ENCODE measurements around the gene SUSD1.
A peak's percentile ranks its signal among the peaks of the same experiment; 100 is the strongest.

SUSD1 gene

DNA sequence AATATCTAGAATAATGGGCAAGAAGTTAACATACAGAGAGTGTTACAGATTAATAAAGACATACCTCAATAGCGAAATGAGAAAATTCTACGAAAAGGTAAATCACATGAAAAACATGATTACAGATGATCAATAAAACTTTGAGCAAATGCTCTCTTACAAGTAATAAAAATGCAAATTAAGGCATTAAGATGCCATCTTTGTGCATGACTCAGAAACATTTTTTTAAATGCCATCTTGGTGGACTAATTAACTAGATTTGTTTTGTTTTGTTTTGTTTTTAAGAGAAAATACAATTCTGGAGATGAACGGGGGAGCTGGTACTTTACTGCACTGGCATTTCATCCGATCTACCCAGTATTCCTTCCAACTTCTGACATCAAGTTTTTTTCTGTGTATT lies 130.2 kb downstream of the SUSD1 start:
- no peak for DNase-seq (ENCODE audit: low read depth in 2 of 3, low spot score in 2 of 3)

- no peak for DNase-seq (ENCODE audit: low read depth in 2 of 3, low spot score in 2 of 3)
Observed at GRCh38 chr9:112044186-112044585, 130.9 kb downstream of the SUSD1 start.

DNA sequence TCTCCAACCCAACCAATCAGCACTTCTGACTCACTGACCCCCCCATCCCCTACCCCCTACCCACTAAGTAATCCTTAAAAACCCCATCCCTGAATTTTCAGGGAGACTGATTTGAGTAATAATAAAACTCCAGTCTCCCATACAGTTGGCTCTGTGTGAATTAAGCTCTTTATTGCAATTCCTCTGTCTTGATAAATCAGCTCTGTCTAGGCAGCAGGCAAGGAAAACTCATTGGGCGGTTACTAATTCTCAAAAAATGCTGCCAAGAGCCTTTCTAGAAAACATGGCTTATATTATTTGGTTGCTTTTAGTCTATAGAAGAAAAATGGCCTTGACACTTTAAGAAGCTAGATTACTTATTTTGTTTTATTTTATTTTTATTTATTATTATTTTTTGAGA lies 131.7 kb downstream of the SUSD1 start:
- no peak for DNase-seq (ENCODE audit: low read depth in 2 of 3, low spot score in 2 of 3)

DNA sequence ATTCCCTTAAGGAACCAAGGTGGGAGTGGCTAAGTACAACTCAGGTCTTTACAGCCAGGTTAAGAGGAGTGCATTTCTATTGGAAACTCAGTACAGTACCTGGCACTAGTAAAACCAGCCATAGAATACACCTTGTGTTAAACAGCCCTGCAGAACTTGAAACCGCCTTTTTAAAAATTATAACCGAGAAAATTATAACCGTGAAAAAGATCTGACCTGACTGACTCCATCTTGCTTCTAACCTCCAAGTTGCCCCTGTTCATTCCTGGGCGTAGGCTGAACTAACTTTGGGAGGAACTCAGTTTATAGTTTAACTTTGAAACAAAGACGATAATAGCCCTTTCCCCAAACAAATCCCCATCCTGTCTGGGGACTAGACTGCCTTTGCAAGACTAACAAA lies 132.3 kb downstream of the SUSD1 start:
- DNase-seq (ENCODE audit: low read depth in 2 of 3, low spot score in 2 of 3) = no peak

GRCh38 chr9:112042244-112042638 lies 132.9 kb downstream of the SUSD1 start:
- no peak for DNase-seq (ENCODE audit: low read depth in 2 of 3, low spot score in 2 of 3)

DNA sequence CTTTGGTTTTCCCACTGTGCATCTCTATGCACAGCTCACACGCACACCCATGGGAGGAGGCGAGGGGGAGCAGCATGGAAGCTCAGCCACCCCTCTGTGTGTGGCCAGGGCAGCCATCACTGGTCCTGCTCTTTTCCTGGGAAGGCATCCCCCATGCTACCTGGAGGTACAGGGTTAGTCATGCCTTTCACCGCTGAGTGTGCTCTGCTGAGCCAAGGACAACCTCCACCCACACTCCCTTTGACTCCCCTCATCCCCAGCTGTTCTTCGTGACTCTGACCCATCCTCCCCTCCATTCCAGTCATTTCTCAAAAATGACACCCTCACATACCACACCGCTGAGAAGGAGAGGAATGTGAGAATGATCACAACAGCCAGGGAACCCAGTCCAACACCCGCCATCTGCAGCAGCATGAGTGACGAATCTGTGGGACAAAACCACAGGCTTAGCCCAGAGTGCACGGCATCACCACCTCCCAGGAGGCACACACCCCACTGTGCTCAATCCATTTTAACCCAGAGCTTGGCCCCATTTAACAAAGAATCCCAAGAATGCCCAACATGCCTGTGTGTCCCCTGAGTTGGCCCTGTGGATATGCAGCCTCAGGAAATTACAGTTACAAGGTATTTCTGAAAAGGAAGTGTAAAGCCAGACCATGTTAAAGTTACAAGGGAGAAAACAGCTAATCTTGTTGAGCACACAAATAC lies 133.4 kb downstream of the SUSD1 start:
- DNase-seq (ENCODE audit: low read depth in 2 of 3, low spot score in 2 of 3) = no peak

DNA sequence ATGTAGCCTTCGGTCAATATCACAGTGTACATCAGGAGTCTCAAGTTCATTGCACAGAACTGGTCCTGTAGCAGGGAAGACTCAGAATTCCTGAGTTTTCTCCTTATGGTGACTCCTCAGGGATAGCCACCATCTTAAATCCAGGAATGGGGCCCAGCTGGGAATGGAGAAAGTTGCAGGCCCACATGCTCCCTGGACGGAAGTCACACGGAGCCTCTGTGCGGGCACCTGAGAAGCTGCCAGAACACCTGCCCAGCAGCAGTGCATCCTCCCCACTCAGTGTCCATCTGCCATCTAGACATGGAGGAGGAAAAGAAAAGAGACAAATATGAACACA lies 133.9 kb downstream of the SUSD1 start:
- DNase-seq (ENCODE audit: low read depth in 2 of 3, low spot score in 2 of 3) = no peak

DNA sequence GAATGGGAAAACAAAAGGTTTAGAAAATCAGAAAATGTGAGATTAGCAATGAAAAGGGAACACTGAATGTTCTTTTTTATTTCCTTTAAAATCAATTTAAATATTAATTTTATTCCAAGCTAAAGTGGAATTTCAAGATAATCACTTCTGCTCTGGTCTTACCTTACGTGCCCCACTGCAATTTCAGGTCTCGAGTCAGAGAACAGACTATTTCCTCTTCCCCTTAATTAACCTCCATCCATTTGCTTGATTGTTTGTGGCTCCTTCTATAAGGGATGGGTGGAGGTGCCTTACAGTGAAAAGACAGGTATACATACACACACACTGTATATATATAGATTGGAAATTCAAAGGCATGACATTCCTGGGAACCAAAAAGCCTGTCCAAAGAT lies 137.1 kb downstream of the SUSD1 start:
- no peak for DNase-seq (ENCODE audit: low read depth in 2 of 3, low spot score in 2 of 3)

DNA sequence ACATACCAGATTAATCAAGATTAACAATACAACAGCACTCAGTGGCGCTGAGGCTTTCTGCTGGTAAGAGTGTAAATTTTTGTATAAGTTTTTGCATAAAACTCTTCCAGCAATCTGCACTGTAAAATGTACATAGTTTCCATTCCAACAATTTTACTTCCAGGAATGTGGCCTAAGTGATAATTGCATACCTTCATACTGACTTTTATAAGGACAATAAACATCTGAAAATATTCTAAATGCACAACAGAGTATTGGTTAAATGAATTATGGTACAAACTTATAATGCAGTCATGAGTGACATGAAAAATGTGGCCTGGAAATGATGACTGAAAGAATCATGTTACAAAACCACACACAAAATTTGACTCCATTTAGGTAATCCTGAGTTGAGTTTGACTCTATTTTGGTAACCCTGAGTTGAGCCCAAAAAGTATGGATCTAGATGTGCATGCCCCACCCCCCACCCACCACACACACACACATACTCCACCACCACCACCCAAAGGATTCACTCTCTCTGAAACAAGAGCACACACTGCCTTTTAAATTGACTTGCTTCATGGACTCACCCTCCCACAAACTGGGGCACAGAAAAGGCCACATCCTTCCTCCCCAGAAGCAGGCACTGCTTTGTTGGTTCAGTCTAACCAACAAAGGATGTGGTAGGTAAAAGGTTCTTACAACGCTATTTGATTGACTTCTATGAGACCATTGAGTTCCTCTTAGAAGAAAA lies 137.6 kb downstream of the SUSD1 start:
- DNase-seq (ENCODE audit: low read depth in 2 of 3, low spot score in 2 of 3) = peak in 1 of 3 experiments; percentile 27

GRCh38 chr9:112035166-112035826 lies 139.8 kb downstream of the SUSD1 start:
- DNase-seq (ENCODE audit: low read depth in 2 of 3, low spot score in 2 of 3) = no peak

- DNase-seq (ENCODE audit: low read depth in 2 of 3, low spot score in 2 of 3) = no peak
Observed at GRCh38 chr9:112034216-112034611, 140.9 kb downstream of the SUSD1 start.

DNA sequence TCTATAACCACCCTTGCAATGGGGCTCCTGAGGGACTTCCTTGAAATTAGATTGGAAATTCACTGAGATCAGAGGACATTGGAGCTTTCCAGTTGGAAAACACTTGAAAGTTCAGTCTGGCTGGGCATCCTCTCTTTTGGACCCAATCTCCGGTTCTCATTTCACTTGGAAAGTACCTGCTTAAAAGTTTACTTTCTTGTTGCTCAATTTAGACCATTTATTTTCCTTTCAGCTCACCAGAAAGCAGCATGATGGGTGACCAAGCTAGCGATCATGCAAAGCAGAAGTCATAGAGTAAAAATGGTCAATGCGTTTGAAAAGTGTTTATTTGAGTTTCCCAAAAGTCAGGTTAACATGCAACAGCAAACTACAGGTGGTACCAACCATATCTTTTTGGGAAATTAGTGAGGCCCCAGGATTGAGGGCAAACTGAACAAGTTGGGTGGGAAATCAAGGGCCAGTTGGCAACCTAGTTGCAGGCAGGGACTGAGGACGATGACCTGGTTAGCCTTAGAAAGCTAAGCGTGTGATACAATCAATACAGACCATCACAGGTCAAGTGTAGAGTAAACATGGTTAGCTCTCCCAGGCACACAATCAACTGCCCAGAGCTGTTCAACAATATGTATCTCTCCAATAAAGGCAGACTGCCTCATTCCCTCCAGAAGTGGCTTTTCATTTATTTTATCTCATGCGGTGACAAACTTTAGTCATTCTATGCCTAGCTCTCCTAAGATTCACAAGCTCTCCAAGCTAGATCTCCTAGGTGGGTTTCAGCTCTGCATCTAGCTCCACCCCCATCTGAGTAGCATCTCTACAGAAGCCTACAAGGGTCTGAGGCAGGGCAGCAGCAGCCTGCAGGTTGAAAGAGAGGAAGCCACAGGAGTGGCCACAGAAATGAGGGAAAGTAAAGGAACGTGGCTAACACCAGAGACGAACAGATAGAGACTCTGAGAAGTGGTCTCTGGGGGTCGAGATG lies 141.6 kb downstream of the SUSD1 start:
- no peak for DNase-seq (ENCODE audit: low read depth in 2 of 3, low spot score in 2 of 3)

GRCh38 chr9:112032743-112033142 lies 142.4 kb downstream of the SUSD1 start:
- DNase-seq (ENCODE audit: low read depth in 2 of 3, low spot score in 2 of 3) = no peak

GRCh38 chr9:112032009-112032408 lies 143.1 kb downstream of the SUSD1 start:
- DNase-seq (ENCODE audit: low read depth in 2 of 3, low spot score in 2 of 3) = no peak

DNA sequence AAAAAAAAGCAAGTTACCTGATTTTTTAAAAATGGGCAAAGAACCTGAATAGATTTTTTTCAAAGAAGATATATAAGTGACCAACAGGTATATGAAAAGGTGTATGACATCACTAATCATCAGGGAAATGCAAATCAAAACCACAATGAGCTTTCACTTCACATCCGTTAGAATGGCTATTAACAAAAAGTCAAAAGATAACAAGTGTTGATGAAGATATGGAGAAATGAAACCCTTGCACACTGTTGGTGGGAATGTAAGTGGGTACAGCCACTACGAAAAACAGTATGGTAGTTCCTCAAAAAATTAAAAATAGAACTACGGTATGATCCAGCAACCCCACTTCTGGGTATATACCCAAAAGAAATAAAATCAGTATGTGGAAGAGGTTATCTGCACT lies 143.7 kb downstream of the SUSD1 start:
- no peak for DNase-seq (ENCODE audit: low read depth in 2 of 3, low spot score in 2 of 3)

DNA sequence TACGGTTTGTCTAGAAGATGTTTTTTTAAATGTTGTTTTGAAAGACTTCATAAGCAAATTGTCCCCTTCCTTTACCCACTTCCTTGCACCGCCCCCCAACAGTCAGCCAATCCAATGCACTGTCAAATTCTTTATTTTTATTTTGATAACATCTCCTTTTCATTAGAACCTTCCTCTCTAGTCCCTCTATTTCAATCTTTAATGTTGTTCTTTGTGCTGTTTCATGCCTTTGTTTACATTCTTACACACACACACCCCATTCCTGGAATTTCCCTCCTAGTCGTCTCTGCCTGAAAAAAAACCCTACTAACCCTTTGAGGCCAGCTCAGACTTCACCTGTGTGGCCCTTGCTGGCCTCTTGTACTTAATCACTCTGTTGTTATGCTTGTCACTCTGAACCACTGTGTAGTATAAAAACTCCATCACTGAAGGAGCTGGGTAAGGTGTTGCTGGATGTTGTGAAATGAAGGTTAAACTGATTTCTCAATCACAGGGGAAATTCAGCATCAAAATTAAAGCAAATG lies 145.1 kb downstream of the SUSD1 start:
- no peak for DNase-seq (ENCODE audit: low read depth in 2 of 3, low spot score in 2 of 3)

GRCh38 chr9:112028242-112029221 lies 146.6 kb downstream of the SUSD1 start:
- no peak for DNase-seq (ENCODE audit: low read depth in 2 of 3, low spot score in 2 of 3)

DNA sequence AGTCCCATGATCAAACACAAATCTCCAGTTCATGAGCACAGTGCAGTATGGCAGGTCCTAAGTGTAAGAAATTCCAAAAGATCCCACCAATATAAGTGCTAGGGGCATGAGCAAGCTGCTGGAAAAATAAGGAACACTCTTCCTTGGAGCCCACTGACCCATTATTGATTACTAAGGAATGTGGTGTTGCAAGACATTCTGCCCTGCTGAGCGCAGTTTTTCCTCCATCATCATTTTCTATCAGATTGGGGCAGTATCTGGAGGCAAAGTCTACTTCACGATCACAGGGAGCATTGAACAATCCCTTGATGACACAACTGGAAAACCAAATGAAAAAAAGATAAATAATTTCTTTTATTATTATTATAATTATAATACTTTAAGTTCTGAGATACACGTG lies 149.2 kb downstream of the SUSD1 start:
- DNase-seq (ENCODE audit: low read depth in 2 of 3, low spot score in 2 of 3) = no peak

- no peak for DNase-seq (ENCODE audit: low read depth in 2 of 3, low spot score in 2 of 3)
Observed at GRCh38 chr9:112021742-112022141, 153.4 kb downstream of the SUSD1 start.
